GM23248 (cell line): ENCODE data around the gene MYRIP. TPM values are rescaled to one million over a fixed set of nuclear protein-coding genes. Genes with fewer than 3 reads are reported as not detected.

ENCODE experiments used
- DNase-seq: peaks from one replicate; pipeline ENCODE4 v3.0.0-alpha.2; 2015
- H2AFZ ChIP-seq: fragments of 200-600 bp; sonication (generic); 2 replicates; pipeline ENCODE4 v1.6.1; 2016; ENCODE audit warnings: antibody characterized with exemption
- H3F3A ChIP-seq: fragments of 200-600 bp; sonication (generic); 2 replicates; pipeline ENCODE4 v1.6.1; 2016; ENCODE audit warnings: mild to moderate bottlenecking, antibody characterized with exemption, mixed run types; ENCODE audit not compliant: insufficient read depth
- H3K27ac ChIP-seq: fragments of 200-600 bp; sonication (generic); 2 replicates; pipeline ENCODE4 v1.5.1; 2016; ENCODE audit warnings: mild to moderate bottlenecking
- H3K27me3 ChIP-seq: fragments of 200-600 bp; sonication (generic); replicated peaks from 2 replicates; pipeline ENCODE4 v1.6.1; 2016; ENCODE audit warnings: mild to moderate bottlenecking; ENCODE audit not compliant: insufficient read depth
- H3K36me3 ChIP-seq: fragments of 200-600 bp; sonication (generic); 2 replicates; pipeline ENCODE4 v1.6.1; 2016; ENCODE audit warnings: low read depth, mild to moderate bottlenecking
- H3K4me1 ChIP-seq: fragments of 200-600 bp; sonication (generic); 2 replicates; pipeline ENCODE4 v1.6.1; 2016; ENCODE audit warnings: mild to moderate bottlenecking; ENCODE audit not compliant: insufficient read depth
- H3K4me2 ChIP-seq: fragments of 200-600 bp; sonication (generic); one replicate; pipeline ENCODE4 v1.6.1; 2016; ENCODE audit warnings: mild to moderate bottlenecking; ENCODE audit not compliant: unreplicated experiment
- H3K4me3 ChIP-seq: fragments of 200-600 bp; sonication (generic); 2 replicates; pipeline ENCODE4 v1.5.1; 2016; ENCODE audit warnings: mild to moderate bottlenecking
- H3K79me2 ChIP-seq: fragments of 200-600 bp; sonication (generic); 2 replicates; pipeline ENCODE4 v1.6.1; 2016; ENCODE audit warnings: mild to moderate bottlenecking; ENCODE audit not compliant: insufficient read depth
- H3K9ac ChIP-seq: fragments of 200-600 bp; sonication (generic); 2 replicates; pipeline ENCODE4 v1.6.1; 2016; ENCODE audit warnings: mild to moderate bottlenecking
- H3K9me2 ChIP-seq: fragments of 200-600 bp; sonication (generic); 2 replicates; pipeline ENCODE4 v1.6.1; 2016; ENCODE audit warnings: mixed run types, mild to moderate bottlenecking, moderate library complexity; ENCODE audit not compliant: insufficient read depth
- H3K9me3 ChIP-seq: fragments of 200-600 bp; sonication (generic); one replicate; pipeline ENCODE4 v1.6.1; 2017; ENCODE audit warnings: low read depth
- H4K20me1 ChIP-seq: fragments of 200-600 bp; sonication (generic); 2 replicates; pipeline ENCODE4 v1.6.0; 2016; ENCODE audit not compliant: insufficient read depth
- EZH2 ChIP-seq: fragments of 200-600 bp; sonication (generic); IDR thresholded peaks from 2 replicates; pipeline ENCODE4 v1.6.1; 2018; ENCODE audit warnings: antibody characterized with exemption, mild to moderate bottlenecking; ENCODE audit not compliant: insufficient read depth, poor library complexity, severe bottlenecking
- EZH2phosphoT487 ChIP-seq: fragments of 200-600 bp; sonication (generic); IDR thresholded peaks from 2 replicates; pipeline ENCODE4 v1.6.1; 2018; ENCODE audit warnings: antibody characterized with exemption, moderate library complexity, mild to moderate bottlenecking, low read depth; ENCODE audit not compliant: insufficient read depth
- WGBS, 2 experiments: methylation state at CpG; one replicate each; pipeline ENCODE4 v1.1.6; 2015 to 2017; ENCODE audit warnings: low lambda C conversion rate in 2 of 2, low coverage in 1 of 2; ENCODE audit errors: missing lambda C conversion rate in 2 of 2; 5-methylcytosine and 5-hydroxymethylcytosine counted together
- in situ Hi-C: fragments of 300-500 bp; cut with MboI; formaldehyde crosslinking; loops from 2 replicates; pipeline ENCODE4 v1.15.0; 2020
- polyA plus RNA-seq: library from polyadenylated mRNA; unstranded; fragments of >200 nt; fragmentation: Nextera tagmentation; extraction: Ambion mirVana; gene quantifications from 2 replicates; pipeline ENCODE4 v1.2.1, GENCODE V29; 2016
- total RNA-seq: library from RNA; depleted of rRNA; stranded (reverse); fragments of >200 nt; shearing (Covaris generic); gene quantifications from 2 replicates; pipeline ENCODE4 v1.2.3, GENCODE V29; 2014

Gene MYRIP
- total and polyA plus RNA-seq, 2 experiments from 2014 or later = 0.11 to 0.32 TPM

GRCh38 chr3:40057786-40058185, 248.4 kb downstream of the MYRIP start:
- Histone ChIP-seq H2AFZ (no peak overlapping the region), H3K36me3 (no peaks in the 10 kb centered on the region), H3K9ac (peak overlapping the region; percentile 0; the same call in 1 of the 2 replicates), H3K4me2 (peak overlapping the region; percentile 39), H3K9me3 (no peaks in the 10 kb centered on the region), H4K20me1 (no peaks in the 10 kb centered on the region), H3K4me1 (peaks cover 54% of the 10 kb centered on the region), H3K79me2 (no peaks in the 10 kb centered on the region), H3K27me3 (no peaks in the 10 kb centered on the region), H3F3A (peaks cover 46% of the 10 kb centered on the region), H3K4me3 (no peak overlapping the region), H3K27ac (peak overlapping the region; percentile 38), H3K9me2 (no peaks in the 10 kb centered on the region)
- in situ Hi-C loops = no loop called here
- peak; percentile 63 for DNase-seq
- WGBS, 2 experiments = 92 to 96% methylated on average over 1 of the region's 1 CpG
- no peak for TF ChIP-seq EZH2
- no peak for TF ChIP-seq EZH2phosphoT487

- Histone ChIP-seq H2AFZ (no peak overlapping the region), H3K27ac (no peak overlapping the region), H3K79me2 (no peaks in the 10 kb centered on the region), H3K9me2 (no peaks in the 10 kb centered on the region; the same call in 1 of the 2 replicates), H3K27me3 (no peaks in the 10 kb centered on the region), H3K4me3 (no peak overlapping the region), H3F3A (no peaks in the 10 kb centered on the region), H3K4me2 (no peak overlapping the region), H3K9me3 (no peaks in the 10 kb centered on the region), H3K4me1 (no peaks in the 10 kb centered on the region; the same call in 1 of the 2 replicates), H4K20me1 (no peaks in the 10 kb centered on the region), H3K9ac (no peak overlapping the region), H3K36me3 (no peaks in the 10 kb centered on the region)
- no peak for TF ChIP-seq EZH2
- TF ChIP-seq EZH2phosphoT487 = no peak
- no peak for DNase-seq
- 71 to 76% methylated on average over 4 of the region's 4 CpGs for WGBS, 2 experiments
- in situ Hi-C loops = no loop called here
Measured at GRCh38 chr3:40068636-40069035, 259.2 kb downstream of the MYRIP start.

DNA sequence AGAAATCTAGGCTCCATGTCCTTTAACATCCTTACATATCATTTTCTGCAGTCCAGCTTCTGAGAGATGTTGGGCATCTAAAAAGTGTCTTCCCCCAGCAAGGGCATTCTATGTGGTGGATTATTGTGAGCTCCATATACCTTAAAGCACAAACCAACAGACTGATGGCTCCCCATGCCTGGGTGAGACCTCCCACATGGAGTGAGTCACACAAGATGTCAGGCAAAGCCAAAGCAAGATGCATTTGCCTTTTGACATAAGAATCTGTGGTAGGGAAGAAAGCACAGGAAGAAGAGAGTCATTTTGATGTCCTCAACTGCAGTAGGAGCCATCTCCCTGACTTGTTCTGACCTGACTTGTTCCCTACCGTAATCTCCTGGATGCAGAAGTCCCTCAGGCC, 261.4 kb downstream of the MYRIP start:
- in situ Hi-C loops = no loop called here
- 77 to 88% methylated on average over 1 of the region's 1 CpG for WGBS, 2 experiments
- no peaks in the 10 kb centered on the region; the same call in 1 of the 2 replicates for H3K4me1 ChIP-seq
- H3K4me3 ChIP-seq = no peak overlapping the region
- H3K27me3 ChIP-seq = no peaks in the 10 kb centered on the region
- H3K9me2 ChIP-seq = no peaks in the 10 kb centered on the region; the same call in 1 of the 2 replicates
- H3K9me3 ChIP-seq = no peaks in the 10 kb centered on the region
- DNase-seq = peak; percentile 26
- TF ChIP-seq EZH2phosphoT487 = no peak
- TF ChIP-seq EZH2 = no peak
- no peaks in the 10 kb centered on the region for H3K79me2 ChIP-seq
- no peaks in the 10 kb centered on the region for H4K20me1 ChIP-seq
- no peaks in the 10 kb centered on the region for H3K36me3 ChIP-seq
- H3F3A ChIP-seq = no peaks in the 10 kb centered on the region
- no peak overlapping the region for H3K9ac ChIP-seq
- H2AFZ ChIP-seq = no peak overlapping the region
- no peak overlapping the region for H3K4me2 ChIP-seq
- H3K27ac ChIP-seq = no peak overlapping the region

DNA sequence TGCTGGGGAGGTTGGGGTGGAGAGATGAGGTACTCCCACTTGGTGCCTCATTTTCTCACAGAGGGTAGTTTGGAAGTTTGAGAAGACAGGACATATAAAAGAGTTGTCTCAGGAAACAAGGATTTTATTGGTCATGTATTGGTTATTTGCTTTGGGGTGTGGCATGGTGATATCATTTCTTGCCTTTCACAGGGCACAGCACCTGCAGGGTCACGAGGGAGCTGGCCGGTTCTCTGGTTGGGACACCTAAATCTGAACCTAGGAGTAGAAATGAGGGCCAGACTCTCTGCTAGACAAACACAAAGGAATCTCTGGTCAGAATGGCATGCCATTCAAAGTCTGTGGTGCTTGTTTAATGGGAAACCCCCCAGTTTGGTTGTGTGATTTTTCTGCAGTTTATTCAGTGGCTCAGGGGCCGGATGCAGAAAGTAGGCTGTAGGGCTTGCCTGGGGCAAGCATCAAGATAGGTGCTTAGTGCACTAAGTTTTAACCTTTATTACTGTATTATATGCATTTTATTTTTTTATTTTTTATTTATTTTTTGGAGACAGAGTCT, 262.4 kb downstream of the MYRIP start:
- no peak overlapping the region for H3K9ac ChIP-seq
- H4K20me1 ChIP-seq = no peaks in the 10 kb centered on the region
- H3K4me1 ChIP-seq = no peaks in the 10 kb centered on the region; the same call in 1 of the 2 replicates
- in situ Hi-C loops = no loop called here
- no peaks in the 10 kb centered on the region for H3K9me3 ChIP-seq
- WGBS, 2 experiments = 83 to 85% methylated on average over 3 of the region's 3 CpGs
- no peaks in the 10 kb centered on the region for H3F3A ChIP-seq
- H3K27ac ChIP-seq = no peak overlapping the region
- no peaks in the 10 kb centered on the region for H3K79me2 ChIP-seq
- no peaks in the 10 kb centered on the region for H3K27me3 ChIP-seq
- no peaks in the 10 kb centered on the region for H3K36me3 ChIP-seq
- no peak for DNase-seq
- no peak overlapping the region for H3K4me2 ChIP-seq
- no peak overlapping the region for H3K4me3 ChIP-seq
- H2AFZ ChIP-seq = no peak overlapping the region
- no peaks in the 10 kb centered on the region; the same call in 1 of the 2 replicates for H3K9me2 ChIP-seq
- TF ChIP-seq EZH2phosphoT487 (no peak), EZH2 (no peak)
